ENCODE data around the gene GTPBP1.

Gene GTPBP1

DNA sequence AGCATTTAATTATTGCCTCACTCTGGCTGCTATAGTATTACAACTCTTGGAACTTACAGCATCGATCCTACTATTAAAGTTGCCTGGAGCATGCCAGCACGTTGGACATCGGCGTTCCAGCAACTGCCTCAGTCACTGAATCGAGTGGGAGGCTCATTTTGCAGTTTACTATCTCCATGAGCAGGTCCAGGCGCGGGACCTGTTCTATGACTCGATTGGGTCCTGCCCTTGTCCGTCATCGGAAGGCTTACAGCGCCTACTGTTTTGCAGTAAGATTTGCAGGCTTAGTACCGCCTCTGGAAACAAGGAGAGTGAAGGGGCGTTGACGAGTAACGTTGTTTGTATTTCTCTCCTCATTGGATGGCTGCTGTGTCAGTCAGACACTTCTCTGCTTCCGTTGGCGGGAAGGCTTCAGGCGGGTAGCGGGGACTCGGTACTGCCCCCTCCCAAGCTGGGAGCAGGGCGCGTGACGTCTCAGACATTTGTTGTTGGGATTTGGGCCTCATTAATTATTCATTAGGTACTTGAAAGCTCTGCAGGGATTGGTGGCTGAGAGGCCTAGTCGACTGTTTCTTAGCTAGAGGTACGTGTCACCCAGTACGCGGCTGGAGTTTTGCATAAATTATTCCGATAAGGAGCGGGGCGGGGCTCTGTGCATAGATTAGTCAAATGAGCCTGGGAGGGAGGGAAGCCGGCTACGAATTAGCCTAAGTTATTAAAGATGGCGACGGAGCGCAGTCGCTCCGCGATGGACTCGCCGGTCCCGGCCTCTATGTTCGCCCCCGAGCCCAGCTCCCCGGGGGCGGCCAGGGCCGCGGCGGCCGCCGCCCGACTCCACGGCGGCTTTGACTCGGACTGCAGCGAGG is at the start of gene GTPBP1:
TSS of gene GTPBP1 (plus strand) at position 710 of the 866 bp plus-strand sequence. CDS start at position 722, 12 bp downstream.
- peak; percentile 89 for DNase-seq

DNA sequence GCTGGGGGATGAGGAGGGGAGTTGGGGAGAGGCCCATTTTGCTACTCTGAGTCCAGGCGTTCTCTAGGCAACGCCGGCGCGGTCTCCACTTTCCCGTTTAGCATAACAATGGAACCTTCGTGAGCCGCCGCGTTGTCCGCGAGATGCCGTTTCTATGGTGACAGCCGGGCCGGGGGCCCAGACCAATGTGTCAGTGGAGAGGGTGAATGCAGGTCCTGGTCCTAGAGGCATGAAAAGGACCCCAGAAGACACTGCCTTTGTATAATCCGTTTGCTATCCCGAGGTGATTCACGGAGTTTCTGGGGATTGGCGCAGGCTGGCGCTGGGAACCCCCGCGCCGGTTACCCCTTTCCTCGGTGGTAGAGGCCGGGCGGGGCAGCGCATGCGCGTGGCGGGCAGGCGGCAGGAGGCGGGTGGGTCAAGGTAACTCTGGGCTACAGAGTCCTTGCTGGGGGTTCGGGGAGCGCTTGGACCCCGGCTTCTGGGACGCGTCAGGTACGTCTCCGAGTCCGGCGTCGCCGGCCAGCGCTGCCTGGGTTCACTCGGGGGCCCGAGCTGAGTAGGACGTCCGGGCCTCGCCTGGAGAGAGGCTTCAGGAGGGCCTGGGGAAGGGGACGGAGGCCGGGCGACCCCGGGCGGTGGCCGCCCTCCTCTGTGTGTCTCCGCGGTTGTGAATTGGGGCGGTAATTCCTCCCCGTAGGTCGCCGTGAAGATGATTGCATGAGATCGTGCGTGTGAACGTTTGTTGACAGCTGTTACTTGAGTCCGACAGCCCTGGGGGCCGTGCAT is 49.3 kb upstream of the GTPBP1 start, which contains the start of the genes CBY1 and FAM227A:
TSS of gene CBY1 (plus strand) at position 383 of the 789 bp plus-strand sequence. CDS start 11,417 bp downstream, outside the sequence.
TSS of gene FAM227A (minus strand) at position 137 of the 789 bp plus-strand sequence. CDS start 6,224 bp downstream, outside the sequence.
- DNase-seq, result peak; percentile 82

DNA sequence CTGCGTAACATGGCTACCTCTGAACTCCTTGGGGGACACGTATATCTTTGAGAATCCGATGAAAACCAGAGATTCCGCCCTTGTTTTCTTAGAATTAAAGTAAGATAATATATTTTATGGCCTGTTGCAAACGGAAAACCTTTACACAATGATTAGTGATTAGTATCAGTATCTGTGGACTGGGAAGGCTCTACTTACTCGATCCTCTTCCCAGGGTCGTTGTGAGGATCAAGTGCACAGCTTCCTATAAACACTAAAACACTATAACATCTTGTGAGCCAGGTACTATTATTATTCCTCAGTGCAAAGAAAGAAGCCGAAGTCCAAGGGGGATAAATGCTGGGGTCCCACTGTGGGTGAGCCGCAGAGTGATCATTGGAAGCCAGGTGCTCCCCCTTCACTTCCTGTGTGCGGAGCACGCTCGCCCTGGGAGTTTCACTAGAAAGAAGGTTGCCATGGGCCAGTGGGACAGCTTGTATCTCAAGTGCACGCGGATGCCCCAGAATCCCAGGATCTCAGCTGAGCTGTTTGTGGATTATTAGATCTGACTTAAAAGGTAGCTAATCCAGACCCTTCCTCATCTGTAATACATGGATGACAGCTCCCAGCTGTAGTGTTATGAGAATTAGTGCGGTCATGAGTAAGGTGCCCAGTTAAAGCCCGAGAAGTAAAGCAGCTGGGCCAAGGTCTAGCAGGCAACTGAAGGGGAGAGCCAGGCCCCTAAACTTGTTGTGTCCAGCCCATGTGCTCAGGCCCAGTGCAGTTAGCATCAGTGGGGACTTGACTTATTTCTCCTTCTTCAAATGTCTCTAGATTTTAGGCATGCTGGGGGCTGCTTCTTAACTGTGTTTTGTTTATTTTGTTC is 48.5 kb upstream of the GTPBP1 start:
- DNase-seq, result peak; percentile 27

DNA sequence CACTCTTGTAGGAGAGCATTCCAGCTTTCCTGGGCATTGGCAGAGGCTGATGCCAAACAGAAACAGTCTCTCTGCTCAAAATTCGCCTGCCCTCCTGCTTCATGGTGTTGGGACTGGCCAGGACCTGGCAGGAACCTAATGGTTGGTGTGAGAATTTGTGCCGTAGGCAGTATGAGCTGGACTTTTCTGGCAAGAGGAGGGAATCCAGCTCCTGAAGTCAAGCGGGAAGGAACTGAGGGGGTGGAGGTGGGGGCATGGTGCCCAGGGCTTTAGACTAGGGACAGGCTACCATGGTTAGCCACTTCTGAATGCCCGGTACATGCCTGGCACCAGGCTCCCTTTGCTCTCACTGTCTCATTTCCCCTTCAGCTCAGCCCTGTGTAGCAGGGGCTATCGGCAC is 30.9 kb upstream of the GTPBP1 start:
- no peak for DNase-seq

DNA sequence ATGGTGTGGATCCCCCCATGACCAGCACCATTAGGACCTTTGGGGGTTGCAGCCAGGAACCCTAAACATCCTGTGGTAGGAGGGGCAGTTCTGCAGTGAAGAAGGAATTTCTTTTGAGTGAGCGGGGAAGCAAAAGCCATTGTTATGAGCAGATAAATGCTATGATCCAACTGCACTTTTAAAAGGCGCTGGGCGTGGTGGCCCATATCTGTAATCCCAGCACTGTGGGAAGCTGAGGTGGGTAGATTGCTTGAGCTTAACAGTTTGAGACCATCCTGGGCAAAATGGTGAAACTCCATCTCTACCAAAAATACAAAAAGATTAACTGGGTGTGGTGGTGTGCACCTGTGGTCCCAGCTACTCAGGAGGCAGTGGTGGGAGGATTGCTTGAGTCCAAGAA is 29.9 kb upstream of the GTPBP1 start:
- DNase-seq, result no peak

DNA sequence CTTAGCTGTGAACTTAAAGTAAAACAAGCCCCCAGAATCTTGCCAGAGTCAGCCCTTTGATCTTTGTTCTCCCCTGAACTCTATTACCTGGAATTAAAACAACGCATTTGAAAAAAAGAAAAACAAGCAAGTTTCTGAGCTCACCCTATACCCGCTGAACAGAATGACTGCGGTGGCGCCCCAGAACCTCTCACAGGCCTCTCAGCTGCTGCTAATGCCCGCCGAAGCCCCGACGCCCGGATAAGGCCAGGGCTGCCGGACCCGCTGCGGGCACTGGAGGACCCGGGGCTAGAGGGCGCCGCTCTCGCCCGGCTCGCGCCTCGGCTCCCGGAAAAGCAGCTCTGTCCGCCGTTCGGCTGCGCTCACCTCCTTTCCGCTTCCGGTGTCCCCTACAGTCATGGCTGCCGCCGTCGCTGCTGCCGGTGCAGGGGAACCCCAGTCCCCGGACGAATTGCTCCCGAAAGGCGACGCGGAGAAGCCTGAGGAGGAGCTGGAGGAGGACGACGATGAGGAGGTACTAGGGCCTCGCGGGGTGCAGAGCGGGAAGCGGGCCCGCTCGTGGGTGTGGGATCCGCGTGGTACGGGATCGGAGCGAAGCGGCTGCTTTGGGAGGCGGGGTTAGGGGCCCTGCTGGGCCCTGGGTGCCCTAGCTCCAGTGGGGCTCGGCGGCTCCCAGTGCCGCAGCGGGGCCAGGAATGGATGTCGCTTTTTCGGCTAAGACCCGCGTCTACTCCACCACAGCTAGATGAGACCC is 24.0 kb upstream of the GTPBP1 start, which contains the start of gene TOMM22:
TSS of gene TOMM22 (plus strand) at position 376 of the 754 bp plus-strand sequence. CDS start at position 398, 22 bp downstream.
- peak; percentile 78 for DNase-seq

DNA sequence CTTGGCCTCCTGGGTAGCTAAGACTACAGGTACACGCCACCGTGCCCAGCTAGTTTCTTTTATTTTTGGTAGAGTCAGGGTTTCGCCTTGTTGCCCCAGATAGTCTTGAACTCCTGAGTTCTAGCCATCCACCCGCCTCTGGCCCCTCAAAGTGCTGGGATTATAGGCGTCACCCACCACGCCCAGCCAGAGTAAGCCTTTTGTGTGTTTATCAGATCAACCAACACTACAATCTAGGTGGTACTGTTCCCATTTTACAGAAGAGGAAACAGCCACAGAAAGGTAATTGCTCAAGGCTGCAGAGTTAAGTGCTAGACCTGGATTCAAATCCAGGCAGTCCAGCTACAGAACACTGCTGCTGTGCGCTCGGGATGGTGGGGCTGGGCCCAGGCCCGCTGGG is 20.8 kb upstream of the GTPBP1 start:
- no peak for DNase-seq

DNA sequence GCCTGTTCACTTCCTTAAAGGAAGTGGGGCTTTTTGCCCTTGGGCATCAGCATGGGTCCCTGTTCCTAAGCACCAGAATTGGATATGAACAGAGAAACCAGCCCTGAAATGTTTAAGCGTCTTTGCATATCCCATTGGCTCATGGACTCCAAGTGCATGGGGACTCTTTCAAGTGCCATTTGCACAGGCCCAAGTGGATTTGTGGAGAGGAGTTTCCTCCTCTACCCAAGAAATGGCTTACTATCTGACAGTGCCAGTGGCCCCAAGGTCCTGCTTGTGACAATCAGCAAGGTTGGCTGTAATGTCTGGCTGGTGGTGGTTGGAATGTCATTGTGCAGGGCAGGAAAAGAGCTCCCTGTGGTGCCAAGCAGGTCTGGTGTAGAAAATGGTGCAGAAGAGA is 20.0 kb upstream of the GTPBP1 start:
- DNase-seq, result no peak

DNA sequence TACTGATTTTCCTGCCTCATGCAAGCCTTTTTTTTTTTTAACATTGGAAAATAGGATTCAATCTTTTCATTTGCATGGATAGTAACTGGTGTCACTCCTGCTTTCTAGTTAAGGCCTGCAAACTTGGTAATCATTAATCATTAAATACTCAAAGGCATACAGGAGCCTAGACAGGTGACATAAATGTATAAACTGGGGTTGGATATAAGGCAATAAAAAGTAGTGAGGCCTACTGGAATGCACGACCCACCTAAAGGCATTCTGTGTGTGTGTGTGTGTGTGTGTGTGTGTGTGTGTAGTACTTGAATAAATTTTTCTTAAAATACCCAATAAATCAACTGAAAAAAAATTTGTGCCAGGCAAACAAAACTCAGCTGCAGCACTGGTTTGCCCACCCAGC is 16.1 kb upstream of the GTPBP1 start:
- DNase-seq, result no peak

DNA sequence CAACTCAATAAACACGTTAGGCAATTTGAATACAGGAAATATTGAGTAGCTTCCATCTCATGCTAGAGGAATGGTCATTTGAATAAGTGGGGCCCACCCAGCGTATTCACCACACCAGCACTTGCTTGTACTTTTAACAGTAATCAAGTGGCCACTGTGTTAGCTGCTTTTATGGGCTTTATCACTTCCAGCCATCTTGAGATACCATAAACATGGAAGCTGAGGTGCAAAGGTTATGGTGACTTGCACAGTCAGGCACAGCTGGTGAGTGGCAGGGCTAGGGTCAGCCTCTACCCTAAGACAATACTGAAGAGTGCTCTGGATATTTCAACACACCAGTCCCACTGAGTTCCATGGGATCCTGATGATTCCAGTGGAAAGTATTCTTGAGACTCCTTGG is 11.7 kb upstream of the GTPBP1 start:
- DNase-seq, result no peak

DNA sequence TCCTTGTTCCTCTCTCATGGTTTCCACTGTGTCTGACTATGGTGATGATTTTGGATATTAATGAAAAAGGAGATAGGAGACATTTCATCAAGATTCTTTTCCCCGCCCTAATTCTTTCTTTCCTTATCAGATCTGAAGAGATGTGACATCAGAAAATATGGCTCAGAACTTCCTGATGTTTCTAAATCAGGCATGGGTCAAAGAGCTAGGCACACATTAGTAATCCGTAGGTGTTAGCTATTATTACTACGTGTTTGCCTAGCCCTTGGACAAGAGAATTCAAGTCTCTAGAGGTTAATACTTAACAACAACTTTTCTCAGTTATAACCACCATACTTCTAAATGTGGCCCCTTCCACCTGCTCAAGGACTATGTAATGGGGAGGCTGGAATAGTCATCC is 10.8 kb upstream of the GTPBP1 start:
- no peak for DNase-seq

DNA sequence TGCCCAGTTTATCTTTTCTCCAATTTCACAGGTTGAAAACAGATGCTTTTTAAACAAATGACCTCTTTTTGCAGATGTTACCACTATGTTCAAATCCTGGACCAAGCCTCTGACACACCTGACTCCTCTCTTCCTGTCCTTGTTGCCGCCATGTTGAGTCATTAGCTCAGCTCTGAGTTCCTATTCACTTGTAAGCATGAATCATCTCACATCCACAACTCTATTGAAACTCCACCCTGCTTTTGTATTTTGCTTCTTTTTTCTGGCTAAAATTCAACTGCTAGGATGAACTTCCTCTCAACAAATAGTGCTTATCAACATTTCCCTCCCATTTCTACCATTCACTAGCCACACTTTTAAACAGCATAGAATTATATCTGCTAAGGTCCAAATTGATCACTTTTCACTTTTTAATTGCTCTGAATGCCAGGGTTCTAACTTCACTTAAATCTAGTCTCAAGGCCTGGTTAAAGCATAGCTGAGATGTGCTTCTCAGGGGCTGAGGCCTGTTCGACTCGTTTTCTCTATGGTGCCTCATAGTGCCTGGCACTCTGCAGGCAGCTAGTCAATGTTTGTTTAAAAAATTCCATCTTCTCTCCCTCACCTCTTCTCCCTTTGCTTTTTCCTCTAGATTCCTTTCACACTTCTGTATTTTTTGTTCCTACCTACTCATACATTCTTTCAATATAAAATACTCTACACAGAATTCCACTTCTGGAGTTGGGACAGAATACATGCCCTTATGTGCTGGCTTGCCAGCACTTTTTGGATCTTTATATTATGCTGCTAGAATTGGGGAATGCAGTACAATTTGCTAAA is 8.9 kb upstream of the GTPBP1 start:
- DNase-seq, result peak; percentile 18

DNA sequence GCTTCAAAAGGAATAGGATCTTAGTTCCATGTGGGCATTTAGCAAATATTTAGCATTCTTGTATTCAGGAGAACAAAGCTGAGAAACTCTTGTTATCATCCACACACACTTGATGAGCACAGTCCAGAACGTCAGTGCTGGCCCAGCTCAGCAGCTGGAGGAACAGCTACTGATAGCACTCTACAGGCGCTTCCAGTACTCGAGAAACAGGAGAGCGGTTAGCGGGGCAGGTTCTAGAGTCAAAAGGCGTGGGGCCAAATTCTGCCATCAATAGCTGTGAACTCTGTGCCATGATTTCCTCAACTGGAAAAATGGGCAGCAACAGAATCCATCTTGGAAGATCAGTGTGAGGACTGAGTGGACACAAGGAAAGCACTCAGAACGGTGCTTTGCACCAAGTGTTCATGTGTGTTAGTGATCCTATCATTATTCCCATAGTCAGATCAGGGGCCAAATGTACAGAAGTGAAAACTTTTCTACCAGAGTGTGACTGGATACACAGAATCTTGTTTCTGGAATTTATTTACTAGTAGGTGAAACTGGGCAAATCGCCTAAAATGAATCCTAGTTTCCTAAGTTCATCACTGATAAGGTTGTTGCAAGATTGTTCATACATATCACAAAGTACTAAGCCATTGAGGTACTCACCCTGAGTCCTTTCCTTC is 8.2 kb upstream of the GTPBP1 start:
- DNase-seq, result no peak

DNA sequence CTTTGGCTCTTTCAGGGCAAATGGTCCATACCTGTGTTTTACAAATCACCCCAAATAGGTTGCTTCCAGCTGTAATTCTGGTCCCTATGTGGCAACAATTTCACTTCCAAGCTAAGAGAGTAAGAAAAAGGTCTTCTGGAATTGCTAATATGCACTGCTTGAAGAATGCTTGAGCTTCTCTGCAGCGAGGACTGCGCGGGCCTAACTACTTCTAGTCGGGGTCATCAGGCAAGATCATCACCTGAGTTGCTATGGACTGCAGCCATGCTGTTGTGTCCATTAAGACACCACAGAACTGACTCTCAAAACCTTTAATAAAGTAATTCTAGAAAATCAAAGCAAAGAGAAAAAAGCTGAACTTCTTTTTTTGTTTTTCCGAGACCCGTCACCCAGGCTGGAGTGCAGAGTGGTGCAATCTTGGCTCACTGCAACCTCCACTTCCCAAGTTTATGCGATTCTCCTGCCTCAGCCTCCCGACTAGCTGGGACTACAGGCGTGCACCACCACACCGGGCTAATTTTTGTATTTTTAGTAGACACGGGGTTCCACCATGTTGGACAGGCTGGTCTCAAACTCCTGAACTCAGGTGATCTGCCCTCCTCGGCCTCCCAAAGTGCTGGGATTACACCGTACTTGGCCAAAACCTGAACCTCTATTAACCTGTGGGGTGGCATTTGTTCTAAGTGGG is 7.2 kb upstream of the GTPBP1 start:
- DNase-seq, result no peak

DNA sequence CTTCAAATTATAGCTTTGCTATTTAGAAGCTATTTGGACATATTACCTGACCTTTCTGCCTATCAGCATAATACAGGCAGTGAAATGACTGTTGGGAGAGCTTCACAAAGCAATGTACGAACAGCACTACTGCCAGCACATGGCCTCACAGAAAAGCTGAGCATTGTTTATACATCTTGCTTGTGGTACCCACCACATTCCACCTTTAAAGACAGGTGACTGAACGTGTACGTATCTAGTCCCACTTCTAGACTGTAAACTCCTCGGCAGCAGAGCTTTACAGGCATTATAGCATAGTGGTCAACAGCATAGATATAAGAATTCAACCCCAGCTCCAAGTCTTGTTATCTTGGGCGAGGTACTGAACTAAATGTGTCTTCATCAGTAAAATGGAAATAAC is 6.6 kb upstream of the GTPBP1 start:
- DNase-seq, result no peak

DNA sequence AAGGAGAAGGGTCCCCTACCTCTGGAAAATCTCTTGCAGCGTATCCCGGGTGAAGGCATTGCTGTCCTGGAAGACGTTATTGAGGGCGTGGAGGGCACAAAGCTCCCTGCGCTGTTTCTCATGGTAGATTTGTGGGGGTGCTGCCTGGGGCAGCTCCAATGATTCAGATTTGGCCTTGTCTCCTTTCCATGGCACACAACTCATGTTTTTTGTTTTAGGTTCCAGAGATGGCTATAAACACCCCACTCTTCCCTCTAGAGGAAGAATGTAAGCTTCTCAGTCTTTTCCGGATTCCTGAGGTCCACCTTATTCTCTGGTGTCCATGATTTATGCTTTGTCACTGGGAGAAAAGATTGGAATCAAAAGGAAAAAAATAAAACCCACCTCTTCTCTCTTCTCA is 6.0 kb upstream of the GTPBP1 start:
- no peak for DNase-seq

DNA sequence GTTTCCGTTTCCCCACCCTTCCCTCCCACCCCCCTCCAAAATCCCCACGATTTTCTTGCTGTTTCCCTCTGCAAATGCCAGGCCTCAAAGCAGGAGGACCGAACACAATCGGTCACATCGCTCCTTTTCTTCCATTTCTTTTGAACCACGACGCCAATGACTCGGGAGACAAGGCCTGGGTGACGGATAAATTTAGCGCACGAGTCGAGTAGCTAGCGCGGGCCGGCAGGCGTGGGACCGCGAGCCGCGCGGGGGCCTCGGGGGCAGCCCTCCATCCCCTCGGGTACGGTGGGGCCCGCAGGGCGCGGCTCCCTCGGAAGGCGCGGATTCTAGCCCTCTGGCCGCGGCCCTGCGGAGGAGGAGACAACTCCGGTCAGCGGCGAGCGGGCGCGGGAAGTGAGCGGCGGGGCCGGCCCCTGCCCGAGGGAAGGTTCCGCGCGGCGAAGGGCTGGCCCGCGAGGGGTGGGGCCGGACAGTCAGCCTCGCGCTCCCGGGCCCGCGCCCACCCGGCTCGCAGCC is 5.4 kb upstream of the GTPBP1 start:
- DNase-seq, result no peak

DNA sequence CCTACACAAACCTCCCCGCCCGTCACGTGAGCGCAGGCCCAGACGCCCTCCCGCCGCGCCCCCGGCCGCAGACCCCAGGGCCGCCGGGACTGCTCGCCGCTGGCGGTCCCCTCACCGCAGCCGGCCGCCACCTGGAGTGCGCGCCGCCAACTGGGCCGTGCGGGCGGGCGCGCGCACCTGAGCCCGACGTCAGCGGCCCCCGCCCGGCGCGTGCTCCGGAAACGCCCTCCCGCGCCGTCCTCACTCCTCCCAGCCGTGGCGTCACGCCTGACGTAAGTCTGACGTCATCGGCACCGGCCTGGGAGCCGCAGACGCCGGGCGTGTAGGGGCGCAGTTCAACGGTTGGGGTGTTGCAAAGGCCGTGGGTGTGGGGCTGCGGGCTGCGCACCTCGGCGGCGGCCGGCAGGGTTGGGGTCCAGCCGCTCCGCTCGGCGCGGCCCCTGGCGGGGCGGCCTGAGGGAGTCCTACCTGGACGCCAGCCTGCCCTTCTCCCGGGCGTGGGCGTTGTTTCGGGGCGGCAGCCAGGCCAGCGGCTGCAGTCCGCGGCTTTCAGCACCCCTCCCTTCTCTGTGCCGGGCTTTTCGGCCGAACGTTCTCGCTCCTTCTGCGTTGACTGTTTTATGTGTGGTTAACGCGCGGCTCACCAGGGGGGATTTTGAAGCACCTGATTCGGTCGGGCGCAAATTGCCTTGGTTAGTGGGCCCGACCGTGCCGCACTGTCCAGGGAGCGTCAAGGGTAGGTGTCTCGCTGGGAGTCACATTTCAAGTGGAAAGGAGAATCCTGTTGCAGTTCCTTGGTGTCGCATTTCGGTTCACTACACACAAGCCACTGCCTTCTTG is 4.7 kb upstream of the GTPBP1 start, which contains the start of gene JOSD1:
TSS of gene JOSD1 (minus strand) at position 155 of the 840 bp plus-strand sequence. CDS start 956 bp downstream, outside the sequence.
- DNase-seq, result peak; percentile 98
